Natural killer cell (primary cell): ENCODE results near the gene PCDHA12. TPM values are rescaled to one million over a fixed set of nuclear protein-coding genes. Genes with fewer than 3 reads are reported as not detected.
"Not testable (repeated sequence)": the region's sequence is repeated elsewhere in the genome, so short reads cannot be mapped to it uniquely, and the experiment has no call there.

Experiments used
- ATAC-seq, 3 donors: fragments of 150-1000 bp in 2 of 3; fragments of 200-7000 bp in 1 of 3; cut with Tn5 transposase; 1 replicate in 1 of 3; 2 replicates in 2 of 3; pipeline ENCODE4 v1.10.0; 2021; ENCODE audit warnings: mild to moderate bottlenecking in 2 of 3, moderate library complexity in 2 of 3
- DNase-seq, 2 donors: peaks; one replicate each; pipeline versions ENCODE4 v3.0.0 to v3.0.0-alpha.2; 2013 to 2021; ENCODE audit warnings: mixed read lengths in 1 of 2
- H3K27ac ChIP-seq: one replicate; pipeline ENCODE4 v1.5.1; 2013; ENCODE audit warnings: mild to moderate bottlenecking, low read length
- H3K27me3 ChIP-seq: one replicate; pipeline ENCODE4 v1.6.1; 2013; ENCODE audit warnings: low read length; ENCODE audit not compliant: control insufficient read depth, insufficient read depth
- H3K36me3 ChIP-seq: one replicate; pipeline ENCODE4 v1.6.1; 2013; ENCODE audit warnings: low read length; ENCODE audit not compliant: control insufficient read depth, insufficient read depth
- H3K4me1 ChIP-seq: one replicate; pipeline ENCODE4 v1.6.1; 2013; ENCODE audit warnings: low read length; ENCODE audit not compliant: control insufficient read depth, insufficient read depth
- H3K4me3 ChIP-seq: one replicate; pipeline ENCODE4 v1.5.1; 2013; ENCODE audit warnings: low read length
- H3K9me3 ChIP-seq: one replicate; pipeline ENCODE4 v1.6.1; 2013; ENCODE audit warnings: low read length; ENCODE audit not compliant: control insufficient read depth, insufficient read depth
- H3K27ac Mint-ChIP-seq, 2 donors: one replicate each; pipeline ENCODE4 v1.8.0; 2022; ENCODE audit warnings: mild to moderate bottlenecking in 2 of 2, mixed read lengths in 2 of 2, moderate library complexity in 1 of 2
- H3K27me3 Mint-ChIP-seq, 2 donors: one replicate each; pipeline ENCODE4 v1.8.0; 2022; ENCODE audit warnings: low read depth in 2 of 2, mixed read lengths in 2 of 2
- H3K36me3 Mint-ChIP-seq: one replicate; pipeline ENCODE4 v1.8.0; 2022; ENCODE audit warnings: mixed read lengths
- H3K4me1 Mint-ChIP-seq, 2 donors: one replicate each; pipeline ENCODE4 v1.8.0; 2022; ENCODE audit warnings: mixed read lengths in 2 of 2
- H3K4me3 Mint-ChIP-seq: one replicate; pipeline ENCODE4 v1.8.0; 2022; ENCODE audit warnings: mild to moderate bottlenecking, moderate library complexity, mixed read lengths
- H3K9me3 Mint-ChIP-seq, 2 donors: one replicate each; pipeline ENCODE4 v1.8.0; 2022; ENCODE audit warnings: mixed read lengths in 2 of 2
- WGBS: methylation state at CpG from one replicate; pipeline ENCODE4 v1.1.7; 2013; ENCODE audit warnings: missing lambda C conversion rate; ENCODE audit not compliant: insufficient coverage; 5-methylcytosine and 5-hydroxymethylcytosine counted together
- intact Hi-C: fragments of 100-400 bp; cut with micrococcal nuclease; formaldehyde crosslinking; loops from one replicate; pipeline ENCODE4 v1.14.2; 2022
- total RNA-seq, 4 donors: library from RNA; stranded (reverse); fragments of 120-200 nt in 1 of 4; gene quantifications; one replicate each; pipeline versions ENCODE4 v1.2.3 to v1.2.4, GENCODE V29; 2013 to 2022
- TF ChIP-seq, protein P1 (sequence below): fragments of 200-600 bp; IDR thresholded peaks from one replicate; pipeline ENCODE4 v1.8.0; 2022; ENCODE audit warnings: antibody characterized with exemption

The PCDHA12 gene
- total RNA-seq, 3 donors from 2014 or later (not counting 1 experiment from before 2014, with no cell fraction given) = not detected

DNA sequence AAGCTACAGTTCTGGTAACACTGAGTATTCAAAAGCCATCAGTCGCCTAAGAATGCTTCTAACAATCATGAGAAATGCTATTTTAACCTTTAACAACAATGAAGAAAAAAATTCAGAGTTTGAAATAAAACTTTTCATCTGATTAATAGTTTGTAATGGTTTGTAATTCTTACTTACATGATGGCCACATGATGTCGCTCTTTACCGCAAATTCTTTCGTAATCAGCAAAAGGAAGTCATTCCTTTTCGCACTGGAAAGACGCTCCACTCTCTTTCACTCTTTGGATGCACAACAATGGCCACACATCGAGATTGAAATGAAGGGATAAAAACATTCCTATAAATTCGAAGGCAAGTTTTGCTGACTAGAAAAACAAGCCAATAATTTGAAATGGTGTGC is 41.1 kb upstream of the PCDHA12 start, which contains the start of gene PCDHA7:
Gene PCDHA7, plus strand, starts transcription at position 277 of the 400 bp plus-strand sequence. Its CDS starts 115 bp downstream, at position 392.
- Mint-ChIP-seq H3K4me3 (no peak within 1 kb of the TSS), H3K4me1 (no peaks in the 10 kb centered on the region), H3K9me3 (peaks cover 8 to 15% of the 10 kb centered on the region in 2 donors), H3K27ac (no peak within 1 kb of the TSS), H3K27me3 (peaks cover 11 to 12% of the 10 kb centered on the region in 2 donors), H3K36me3 (peaks cover 8% of the 10 kb centered on the region)
- no peak for ATAC-seq
- no peaks in the 10 kb centered on the region for H3K36me3 ChIP-seq
- WGBS = 22% methylated on average over 7 of the region's 8 CpGs
- intact Hi-C loops = no loop called here
- H3K4me1 ChIP-seq = no peaks in the 10 kb centered on the region
- H3K27me3 ChIP-seq = peaks cover 11% of the 10 kb centered on the region
- no peak within 1 kb of the TSS for H3K27ac ChIP-seq
- TF ChIP-seq, protein P1, sequence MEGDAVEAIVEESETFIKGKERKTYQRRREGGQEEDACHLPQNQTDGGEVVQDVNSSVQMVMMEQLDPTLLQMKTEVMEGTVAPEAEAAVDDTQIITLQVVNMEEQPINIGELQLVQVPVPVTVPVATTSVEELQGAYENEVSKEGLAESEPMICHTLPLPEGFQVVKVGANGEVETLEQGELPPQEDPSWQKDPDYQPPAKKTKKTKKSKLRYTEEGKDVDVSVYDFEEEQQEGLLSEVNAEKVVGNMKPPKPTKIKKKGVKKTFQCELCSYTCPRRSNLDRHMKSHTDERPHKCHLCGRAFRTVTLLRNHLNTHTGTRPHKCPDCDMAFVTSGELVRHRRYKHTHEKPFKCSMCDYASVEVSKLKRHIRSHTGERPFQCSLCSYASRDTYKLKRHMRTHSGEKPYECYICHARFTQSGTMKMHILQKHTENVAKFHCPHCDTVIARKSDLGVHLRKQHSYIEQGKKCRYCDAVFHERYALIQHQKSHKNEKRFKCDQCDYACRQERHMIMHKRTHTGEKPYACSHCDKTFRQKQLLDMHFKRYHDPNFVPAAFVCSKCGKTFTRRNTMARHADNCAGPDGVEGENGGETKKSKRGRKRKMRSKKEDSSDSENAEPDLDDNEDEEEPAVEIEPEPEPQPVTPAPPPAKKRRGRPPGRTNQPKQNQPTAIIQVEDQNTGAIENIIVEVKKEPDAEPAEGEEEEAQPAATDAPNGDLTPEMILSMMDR = no peak
- no peak for DNase-seq
- no peak within 1 kb of the TSS for H3K4me3 ChIP-seq
- peaks cover 10% of the 10 kb centered on the region for H3K9me3 ChIP-seq

DNA sequence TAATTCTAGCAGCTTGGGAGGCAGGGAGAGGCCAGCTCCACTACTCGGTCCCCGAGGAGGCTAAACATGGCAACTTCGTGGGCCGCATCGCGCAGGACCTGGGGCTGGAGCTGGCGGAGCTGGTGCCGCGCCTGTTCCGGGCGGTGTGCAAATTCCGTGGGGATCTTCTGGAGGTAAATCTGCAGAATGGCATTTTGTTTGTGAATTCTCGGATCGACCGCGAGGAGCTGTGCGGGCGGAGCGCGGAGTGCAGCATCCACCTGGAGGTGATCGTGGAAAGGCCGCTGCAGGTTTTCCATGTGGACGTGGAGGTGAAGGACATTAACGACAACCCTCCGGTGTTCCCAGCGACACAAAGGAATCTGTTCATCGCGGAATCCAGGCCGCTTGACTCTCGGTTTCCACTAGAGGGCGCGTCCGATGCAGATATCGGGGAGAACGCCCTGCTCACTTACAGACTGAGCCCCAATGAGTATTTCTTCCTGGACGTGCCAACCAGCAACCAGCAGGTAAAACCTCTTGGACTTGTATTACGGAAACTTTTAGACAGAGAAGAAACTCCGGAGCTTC is 40.6 kb upstream of the PCDHA12 start:
- H3K27me3 ChIP-seq = peaks cover 11% of the 10 kb centered on the region
- WGBS = 37% methylated on average over 27 of the region's 38 CpGs
- Mint-ChIP-seq H3K27me3 (peaks cover 11 to 12% of the 10 kb centered on the region in 2 donors), H3K9me3 (peaks cover 8 to 15% of the 10 kb centered on the region in 2 donors)
- H3K36me3 Mint-ChIP-seq, DNase-seq, H3K9me3 ChIP-seq, H3K27ac ChIP-seq, H3K36me3 ChIP-seq, ATAC-seq, H3K4me3 ChIP-seq, H3K4me1 ChIP-seq, H3K27ac Mint-ChIP-seq, H3K4me1 Mint-ChIP-seq, intact Hi-C loops, H3K4me3 Mint-ChIP-seq: not testable (repeated sequence)

DNA sequence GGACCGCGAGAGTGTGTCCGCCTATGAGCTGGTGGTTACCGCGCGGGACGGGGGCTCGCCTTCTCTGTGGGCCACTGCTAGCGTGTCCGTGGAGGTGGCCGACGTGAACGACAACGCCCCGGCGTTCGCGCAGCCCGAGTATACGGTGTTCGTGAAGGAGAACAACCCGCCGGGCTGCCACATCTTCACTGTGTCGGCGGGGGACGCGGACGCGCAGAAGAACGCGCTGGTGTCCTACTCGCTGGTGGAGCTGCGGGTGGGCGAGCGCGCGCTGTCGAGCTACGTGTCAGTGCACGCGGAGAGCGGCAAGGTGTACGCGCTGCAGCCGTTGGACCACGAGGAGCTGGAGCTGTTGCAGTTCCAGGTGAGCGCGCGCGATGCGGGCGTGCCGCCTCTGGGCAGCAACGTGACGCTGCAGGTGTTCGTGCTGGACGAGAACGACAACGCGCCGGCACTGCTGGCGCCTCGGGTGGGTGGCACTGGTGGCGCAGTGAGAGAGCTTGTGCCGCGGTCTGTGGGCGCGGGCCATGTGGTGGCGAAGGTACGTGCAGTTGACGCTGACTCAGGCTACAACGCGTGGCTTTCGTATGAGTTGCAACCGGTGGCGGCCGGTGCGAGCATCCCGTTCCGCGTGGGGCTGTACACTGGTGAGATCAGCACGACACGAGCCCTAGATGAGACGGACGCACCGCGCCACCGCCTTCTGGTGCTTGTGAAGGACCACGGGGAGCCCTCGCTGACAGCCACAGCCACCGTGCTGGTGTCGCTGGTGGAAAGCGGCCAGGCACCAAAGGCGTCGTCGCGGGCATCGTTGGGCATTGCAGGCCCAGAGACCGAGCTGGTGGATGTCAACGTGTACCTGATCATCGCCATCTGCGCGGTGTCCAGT is 39.2 kb upstream of the PCDHA12 start:
- no peaks in the 10 kb centered on the region for H3K4me1 ChIP-seq
- H3K27ac Mint-ChIP-seq = no peak overlapping the region
- ATAC-seq (no peak), DNase-seq (no peak)
- H3K27me3 Mint-ChIP-seq = peaks cover 11 to 18% of the 10 kb centered on the region in 2 donors
- H3K4me3 ChIP-seq = no peak overlapping the region
- H3K4me1 Mint-ChIP-seq = no peaks in the 10 kb centered on the region
- H3K9me3 ChIP-seq = peaks cover 5% of the 10 kb centered on the region
- TF ChIP-seq, protein P1 = no peak
- WGBS = 56% methylated on average over 103 of the region's 103 CpGs
- peaks cover 8% of the 10 kb centered on the region for H3K36me3 Mint-ChIP-seq
- peaks cover 12% of the 10 kb centered on the region for H3K27me3 ChIP-seq
- H3K27ac ChIP-seq = no peak overlapping the region
- H3K9me3 Mint-ChIP-seq = peaks cover 9 to 15% of the 10 kb centered on the region in 2 donors
- H3K4me3 Mint-ChIP-seq = no peak overlapping the region
- intact Hi-C loops = no loop called here
- no peaks in the 10 kb centered on the region for H3K36me3 ChIP-seq
